Neural progenitor cell (in vitro differentiated cells): ENCODE data around the gene ADD3. TPM values are rescaled to one million over a fixed set of nuclear protein-coding genes. Genes with fewer than 3 reads are reported as not detected.

Experiments used
- DNase-seq: peaks from one replicate; pipeline ENCODE4 v3.0.0-alpha.2; 2016; ENCODE audit warnings: low spot score
- H2AFZ ChIP-seq: fragments of 200-600 bp; sonication (generic); replicated peaks from 2 replicates; pipeline ENCODE4 v1.6.1; 2016; ENCODE audit warnings: antibody characterized with exemption
- H3F3A ChIP-seq: fragments of 200-600 bp; sonication (generic); 2 replicates; pipeline ENCODE4 v1.6.1; 2016; ENCODE audit warnings: antibody characterized with exemption, low read depth
- H3K27ac ChIP-seq: fragments of 200-600 bp; sonication (generic); 2 replicates; pipeline ENCODE4 v1.5.1; 2016; ENCODE audit warnings: mild to moderate bottlenecking
- H3K27me3 ChIP-seq: fragments of 200-600 bp; sonication (generic); 2 replicates; pipeline ENCODE4 v1.6.1; 2016; ENCODE audit warnings: mild to moderate bottlenecking, moderate library complexity
- H3K36me3 ChIP-seq: fragments of 200-600 bp; sonication (generic); 2 replicates; pipeline ENCODE4 v1.5.1; 2016
- H3K4me1 ChIP-seq: fragments of 200-600 bp; sonication (generic); 2 replicates; pipeline ENCODE4 v1.6.1; 2016; ENCODE audit warnings: mixed run types
- H3K4me2 ChIP-seq: fragments of 200-600 bp; sonication (generic); 2 replicates; pipeline ENCODE4 v1.6.1; 2016
- H3K4me3 ChIP-seq: fragments of 200-600 bp; sonication (generic); 2 replicates; pipeline ENCODE4 v1.5.1; 2016
- H3K79me2 ChIP-seq: fragments of 200-600 bp; sonication (generic); 2 replicates; pipeline ENCODE4 v1.6.1; 2016; ENCODE audit warnings: low read depth
- H3K9ac ChIP-seq: fragments of 200-600 bp; sonication (generic); 2 replicates; pipeline ENCODE4 v1.6.1; 2016
- H3K9me3 ChIP-seq: fragments of 200-600 bp; sonication (generic); 2 replicates; pipeline ENCODE4 v1.5.1; 2016; ENCODE audit warnings: low read depth
- H4K20me1 ChIP-seq: fragments of 200-600 bp; sonication (generic); 2 replicates; pipeline ENCODE4 v1.6.1; 2016; ENCODE audit warnings: low read depth
- H3K27ac Mint-ChIP-seq: 3 replicates; pipeline ENCODE4 v1.8.0; 2021; ENCODE audit warnings: mixed read lengths
- H3K27me3 Mint-ChIP-seq: 2 replicates; pipeline ENCODE4 v1.8.0; 2022; ENCODE audit warnings: low read depth, mild to moderate bottlenecking, inconsistent platforms, moderate library complexity, mixed read lengths; ENCODE audit not compliant: insufficient read depth
- H3K36me3 Mint-ChIP-seq: 3 replicates; pipeline ENCODE4 v1.8.0; 2021; ENCODE audit warnings: mixed read lengths
- H3K4me1 Mint-ChIP-seq: 3 replicates; pipeline ENCODE4 v1.8.0; 2021; ENCODE audit warnings: mixed read lengths
- H3K4me3 Mint-ChIP-seq: 3 replicates; pipeline ENCODE4 v1.8.0; 2021; ENCODE audit warnings: mild to moderate bottlenecking, moderate library complexity, mixed read lengths
- H3K9me3 Mint-ChIP-seq: 3 replicates; pipeline ENCODE4 v1.8.0; 2020; ENCODE audit warnings: mixed read lengths
- CTCF ChIP-seq: fragments of 200-600 bp; sonication (generic); IDR thresholded peaks from 2 replicates; pipeline ENCODE4 v1.5.1; 2017; ENCODE audit warnings: antibody characterized with exemption, mild to moderate bottlenecking
- EZH2 ChIP-seq: fragments of 200-600 bp; sonication (generic); IDR thresholded peaks from 2 replicates; pipeline ENCODE4 v1.6.1; 2017; ENCODE audit warnings: antibody characterized with exemption, mild to moderate bottlenecking, moderate library complexity
- EZH2phosphoT487 ChIP-seq: fragments of 200-600 bp; sonication (generic); IDR thresholded peaks from 2 replicates; pipeline ENCODE4 v1.6.1; 2017; ENCODE audit warnings: antibody characterized with exemption
- total RNA-seq: library from RNA; depleted of rRNA; stranded (reverse); fragments of >200 nt; gene quantifications from 2 replicates; pipeline ENCODE4 v1.2.3, GENCODE V29; 2015; ENCODE audit warnings: low replicate concordance

Gene ADD3
- total RNA-seq, 1 donor from 2014 or later: 345 TPM

- Mint-ChIP-seq H3K36me3 (no peaks in the 10 kb centered on the region), H3K4me3 (no peak overlapping the region), H3K27ac (no peak overlapping the region), H3K4me1 (peaks cover 5% of the 10 kb centered on the region), H3K27me3 (peaks cover 2% of the 10 kb centered on the region), H3K9me3 (no peaks in the 10 kb centered on the region)
- no peak overlapping the region for H3K4me2 ChIP-seq
- H3K27me3 ChIP-seq: no peaks in the 10 kb centered on the region
- no peak overlapping the region for H2AFZ ChIP-seq
- TF ChIP-seq EZH2phosphoT487: no peak
- no peak for TF ChIP-seq EZH2
- TF ChIP-seq CTCF: no peak
- H3K4me3 ChIP-seq: no peak overlapping the region
- H3K27ac ChIP-seq: no peak overlapping the region
- no peak for DNase-seq
- H3K9ac ChIP-seq: no peak overlapping the region
- H3K4me1 ChIP-seq: peaks cover 7% of the 10 kb centered on the region
- H3F3A ChIP-seq: peaks cover 19% of the 10 kb centered on the region
- no peaks in the 10 kb centered on the region for H3K79me2 ChIP-seq
- H3K36me3 ChIP-seq: no peaks in the 10 kb centered on the region
- H3K9me3 ChIP-seq: no peaks in the 10 kb centered on the region
- H4K20me1 ChIP-seq: no peaks in the 10 kb centered on the region
Measured at GRCh38 chr10:110141185-110141584, 133.4 kb downstream of the ADD3 start.

GRCh38 chr10:110141871-110142635 lies 134.3 kb downstream of the ADD3 start:
- H3K27ac Mint-ChIP-seq: no peak overlapping the region
- peaks cover 2% of the 10 kb centered on the region for H3K27me3 Mint-ChIP-seq
- H2AFZ ChIP-seq: no peak overlapping the region
- no peak overlapping the region for H3K4me3 Mint-ChIP-seq
- H3F3A ChIP-seq: peaks cover 12% of the 10 kb centered on the region
- H3K27me3 ChIP-seq: no peaks in the 10 kb centered on the region
- H3K27ac ChIP-seq: no peak overlapping the region
- H3K4me3 ChIP-seq: no peak overlapping the region
- TF ChIP-seq EZH2: no peak
- TF ChIP-seq EZH2phosphoT487: no peak
- no peak for TF ChIP-seq CTCF
- no peaks in the 10 kb centered on the region for H4K20me1 ChIP-seq
- H3K36me3 Mint-ChIP-seq: no peaks in the 10 kb centered on the region
- no peaks in the 10 kb centered on the region for H3K36me3 ChIP-seq
- peaks cover 7% of the 10 kb centered on the region for H3K4me1 ChIP-seq
- no peaks in the 10 kb centered on the region for H3K9me3 Mint-ChIP-seq
- DNase-seq: no peak
- no peaks in the 10 kb centered on the region for H3K79me2 ChIP-seq
- H3K9me3 ChIP-seq: no peaks in the 10 kb centered on the region
- no peak overlapping the region for H3K9ac ChIP-seq
- H3K4me1 Mint-ChIP-seq: peaks cover 8% of the 10 kb centered on the region
- H3K4me2 ChIP-seq: no peak overlapping the region

DNA sequence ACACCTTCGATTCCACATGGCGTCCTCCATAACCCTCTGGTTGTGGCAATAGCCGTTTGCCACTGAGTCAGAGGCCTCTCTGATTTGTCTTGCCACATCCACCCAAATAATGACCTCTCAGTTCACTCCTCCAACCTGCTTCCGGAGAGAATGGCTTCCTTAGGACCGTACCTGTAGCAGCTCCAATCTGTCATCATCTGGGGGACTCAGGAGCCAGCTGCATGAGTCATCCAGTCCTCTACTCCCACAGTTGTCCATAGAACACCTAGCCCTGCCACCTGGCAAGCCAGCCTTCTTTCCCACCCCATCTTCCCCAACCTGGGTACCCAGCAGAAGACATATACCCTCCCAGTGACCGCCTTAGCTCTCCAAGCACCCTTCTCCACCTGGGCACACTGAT lies 135.2 kb downstream of the ADD3 start:
- no peak for TF ChIP-seq CTCF
- Mint-ChIP-seq H3K4me3 (no peak overlapping the region), H3K27me3 (peaks cover 2% of the 10 kb centered on the region), H3K36me3 (no peaks in the 10 kb centered on the region), H3K9me3 (no peaks in the 10 kb centered on the region), H3K27ac (peak overlapping the region; percentile 0), H3K4me1 (peaks cover 11% of the 10 kb centered on the region)
- no peak for DNase-seq
- H3K79me2 ChIP-seq: no peaks in the 10 kb centered on the region
- H3K4me3 ChIP-seq: no peak overlapping the region
- no peaks in the 10 kb centered on the region for H3K36me3 ChIP-seq
- peaks cover 7% of the 10 kb centered on the region for H3K4me1 ChIP-seq
- H3F3A ChIP-seq: peaks cover 5% of the 10 kb centered on the region
- no peak overlapping the region for H3K4me2 ChIP-seq
- no peak overlapping the region for H2AFZ ChIP-seq
- no peak overlapping the region for H3K9ac ChIP-seq
- no peak overlapping the region for H3K27ac ChIP-seq
- H4K20me1 ChIP-seq: no peaks in the 10 kb centered on the region
- no peaks in the 10 kb centered on the region for H3K9me3 ChIP-seq
- no peaks in the 10 kb centered on the region for H3K27me3 ChIP-seq
